Measurements from ENCODE around the gene SPART. TPM values are rescaled to one million over a fixed set of nuclear protein-coding genes. Genes with fewer than 3 reads are reported as not detected.

SPART gene
- total RNA-seq, 1 donor from 2014 or later = 88.5 TPM

DNA sequence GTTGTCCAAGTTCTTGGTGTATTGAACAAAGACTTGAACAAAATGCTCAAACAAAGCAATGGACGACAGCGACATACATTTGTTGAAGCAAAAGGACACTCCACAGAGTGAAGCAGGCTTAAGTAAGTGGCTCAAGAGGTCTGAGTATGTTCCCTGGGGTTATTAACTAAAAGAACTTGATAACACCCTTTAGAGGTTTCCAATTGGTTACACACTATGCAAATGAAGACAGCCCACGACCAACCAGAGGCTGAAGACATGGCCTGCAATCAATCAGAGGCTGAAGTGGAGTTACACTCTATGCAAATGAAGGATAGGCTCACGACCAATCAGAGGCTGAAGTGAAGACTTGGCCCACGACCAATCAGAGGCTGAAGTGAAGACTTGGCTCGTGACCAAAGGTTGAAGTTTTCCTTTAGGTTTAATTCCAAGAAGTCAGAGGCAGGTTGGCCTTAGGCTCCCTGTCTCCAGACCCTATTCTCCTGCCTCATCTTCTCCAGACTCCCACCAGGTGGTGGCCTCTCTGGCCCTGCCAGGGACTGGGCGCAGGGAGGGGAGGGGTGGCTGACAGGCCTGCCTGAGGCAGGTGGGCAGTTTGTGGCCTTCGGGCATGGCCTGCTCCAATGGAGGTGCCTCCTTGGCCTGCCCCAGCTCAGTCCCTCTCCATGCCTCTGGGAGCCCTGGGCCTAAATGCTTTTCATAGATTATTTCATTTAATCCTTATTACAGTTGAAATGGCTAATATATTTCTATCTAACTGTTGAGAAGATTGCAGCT, 86.6 kb downstream of the SPART start:
- no peak overlapping the region for H3K4me3 Mint-ChIP-seq
- no peak overlapping the region for H3K27ac Mint-ChIP-seq
- no peaks in the 10 kb centered on the region for H3K9me3 Mint-ChIP-seq
- peaks cover 2% of the 10 kb centered on the region for H3K27me3 Mint-ChIP-seq (ENCODE audit: low read depth)
- DNase-seq (ENCODE audit: low spot score in 2 of 2, unreplicated experiment in 2 of 2) = no peak
- H3K4me1 Mint-ChIP-seq = no peaks in the 10 kb centered on the region
- no peaks in the 10 kb centered on the region for H3K36me3 Mint-ChIP-seq
- TF ChIP-seq, protein P1, sequence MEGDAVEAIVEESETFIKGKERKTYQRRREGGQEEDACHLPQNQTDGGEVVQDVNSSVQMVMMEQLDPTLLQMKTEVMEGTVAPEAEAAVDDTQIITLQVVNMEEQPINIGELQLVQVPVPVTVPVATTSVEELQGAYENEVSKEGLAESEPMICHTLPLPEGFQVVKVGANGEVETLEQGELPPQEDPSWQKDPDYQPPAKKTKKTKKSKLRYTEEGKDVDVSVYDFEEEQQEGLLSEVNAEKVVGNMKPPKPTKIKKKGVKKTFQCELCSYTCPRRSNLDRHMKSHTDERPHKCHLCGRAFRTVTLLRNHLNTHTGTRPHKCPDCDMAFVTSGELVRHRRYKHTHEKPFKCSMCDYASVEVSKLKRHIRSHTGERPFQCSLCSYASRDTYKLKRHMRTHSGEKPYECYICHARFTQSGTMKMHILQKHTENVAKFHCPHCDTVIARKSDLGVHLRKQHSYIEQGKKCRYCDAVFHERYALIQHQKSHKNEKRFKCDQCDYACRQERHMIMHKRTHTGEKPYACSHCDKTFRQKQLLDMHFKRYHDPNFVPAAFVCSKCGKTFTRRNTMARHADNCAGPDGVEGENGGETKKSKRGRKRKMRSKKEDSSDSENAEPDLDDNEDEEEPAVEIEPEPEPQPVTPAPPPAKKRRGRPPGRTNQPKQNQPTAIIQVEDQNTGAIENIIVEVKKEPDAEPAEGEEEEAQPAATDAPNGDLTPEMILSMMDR (IDR thresholded peaks at IDR 0.05; ENCODE audit: unreplicated experiment) = no peak

DNA sequence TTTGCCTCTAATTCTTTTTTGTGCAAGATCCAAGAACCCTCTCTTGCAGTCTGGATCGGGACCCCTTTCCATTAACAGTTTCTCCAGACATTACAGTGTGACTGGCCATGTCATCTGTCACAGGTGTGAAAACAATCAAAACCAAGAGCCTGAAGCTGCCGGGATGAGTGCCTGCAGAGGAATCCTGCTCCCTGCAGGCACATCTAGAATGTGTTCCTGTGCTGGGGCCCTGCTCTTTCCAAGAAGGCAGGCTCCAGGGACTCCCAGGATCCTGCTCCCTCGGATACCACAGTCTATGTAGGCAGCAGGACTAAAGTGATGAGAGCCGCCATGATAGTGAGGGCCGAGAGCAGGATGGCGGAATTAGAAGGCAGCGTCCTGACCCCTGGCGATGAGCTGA, 87.4 kb downstream of the SPART start:
- Mint-ChIP-seq H3K4me1 (no peaks in the 10 kb centered on the region), H3K36me3 (no peaks in the 10 kb centered on the region), H3K27me3 (ENCODE audit: low read depth) (peaks cover 2% of the 10 kb centered on the region), H3K27ac (no peak overlapping the region), H3K9me3 (no peaks in the 10 kb centered on the region), H3K4me3 (no peak overlapping the region)
- TF ChIP-seq, protein P1 (IDR thresholded peaks at IDR 0.05; ENCODE audit: unreplicated experiment) = no peak
- no peak for DNase-seq (ENCODE audit: low spot score in 2 of 2, unreplicated experiment in 2 of 2)

Other genes with a start within 250 kb of the SPART start
- 21.7 to 23.1 TPM (median 22.6 TPM) in 3 replicates for gene DCLK1, start 215.0 kb downstream of the SPART start, total RNA-seq
- 0.44 to 0.58 TPM (median 0.47 TPM) in 3 replicates for gene SOHLH2, start 131.8 kb downstream of the SPART start, total RNA-seq
- 3.7 to 5.3 TPM (median 4.7 TPM) in 3 replicates for gene CCDC169, start 48.6 kb downstream of the SPART start, total RNA-seq
- gene CCNA1, start 86.1 kb upstream of the SPART start, total RNA-seq = 0.16 to 0.20 TPM (median 0.18 TPM) in 3 replicates